ENCODE measurements around the gene ALS2CL. TPM values are rescaled to one million over a fixed set of nuclear protein-coding genes. Genes with fewer than 3 reads are reported as not detected.

The ALS2CL gene
- total and polyA plus RNA-seq, 2 donors (not counting 3 experiments of a cell fraction or from before 2014, with no cell fraction given), result 7.8 to 10.1 TPM

DNA sequence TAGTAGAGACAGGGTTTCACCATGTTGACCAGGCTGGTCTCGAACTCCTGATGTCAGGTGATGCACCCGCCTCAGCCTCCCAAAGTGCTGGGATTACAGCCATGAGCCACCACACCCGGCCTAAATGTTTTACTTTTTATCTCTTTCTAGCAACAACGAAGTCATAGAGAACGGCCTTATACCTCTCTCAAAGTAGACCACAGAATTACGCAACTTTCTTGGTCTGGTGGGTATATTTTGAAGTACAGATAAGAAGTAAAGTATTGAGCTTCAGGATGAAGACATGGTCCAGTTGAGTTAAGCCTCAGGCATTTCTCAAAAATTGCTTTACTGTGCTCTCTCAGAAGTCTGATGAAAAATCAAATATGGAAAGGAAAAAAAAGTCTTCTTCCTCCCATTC is 50.5 kb downstream of the ALS2CL start:
- dilution Hi-C loops (cut with MboI; ENCODE audit: extremely low pct_ligation_motif_present, low sequenced_read_pairs) (no loop called here), intact Hi-C loops (cut with micrococcal nuclease) (no loop called here)
- no peaks in the 10 kb centered on the region for H3K9me1 ChIP-seq (replicated peaks; ENCODE audit: control insufficient read depth, extremely low read depth, insufficient read depth, low read length)
- DNase-seq (ENCODE audit: low read depth, low spot score) (no peak), FAIRE-seq (no peak)
- no peaks in the 10 kb centered on the region for H3K9me3 ChIP-seq (replicated peaks; ENCODE audit: control insufficient read depth, insufficient read depth, low read length)
- ChIA-PET CTCF (interaction anchor here (1.6 kb wide), 1 partner anchor 13 kb away, joined by 4 read pairs; no protein-coding TSS in a partner anchor), POLR2A (no interaction called here)
- TF ChIP-seq, protein P1, sequence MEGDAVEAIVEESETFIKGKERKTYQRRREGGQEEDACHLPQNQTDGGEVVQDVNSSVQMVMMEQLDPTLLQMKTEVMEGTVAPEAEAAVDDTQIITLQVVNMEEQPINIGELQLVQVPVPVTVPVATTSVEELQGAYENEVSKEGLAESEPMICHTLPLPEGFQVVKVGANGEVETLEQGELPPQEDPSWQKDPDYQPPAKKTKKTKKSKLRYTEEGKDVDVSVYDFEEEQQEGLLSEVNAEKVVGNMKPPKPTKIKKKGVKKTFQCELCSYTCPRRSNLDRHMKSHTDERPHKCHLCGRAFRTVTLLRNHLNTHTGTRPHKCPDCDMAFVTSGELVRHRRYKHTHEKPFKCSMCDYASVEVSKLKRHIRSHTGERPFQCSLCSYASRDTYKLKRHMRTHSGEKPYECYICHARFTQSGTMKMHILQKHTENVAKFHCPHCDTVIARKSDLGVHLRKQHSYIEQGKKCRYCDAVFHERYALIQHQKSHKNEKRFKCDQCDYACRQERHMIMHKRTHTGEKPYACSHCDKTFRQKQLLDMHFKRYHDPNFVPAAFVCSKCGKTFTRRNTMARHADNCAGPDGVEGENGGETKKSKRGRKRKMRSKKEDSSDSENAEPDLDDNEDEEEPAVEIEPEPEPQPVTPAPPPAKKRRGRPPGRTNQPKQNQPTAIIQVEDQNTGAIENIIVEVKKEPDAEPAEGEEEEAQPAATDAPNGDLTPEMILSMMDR (IDR thresholded peaks at IDR 0.05; ENCODE audit: extremely low read depth in 1 of 2, insufficient read depth in 1 of 2, low read depth in 1 of 2, low read length in 2 of 2), result no peak
- TF ChIP-seq, protein P2, sequence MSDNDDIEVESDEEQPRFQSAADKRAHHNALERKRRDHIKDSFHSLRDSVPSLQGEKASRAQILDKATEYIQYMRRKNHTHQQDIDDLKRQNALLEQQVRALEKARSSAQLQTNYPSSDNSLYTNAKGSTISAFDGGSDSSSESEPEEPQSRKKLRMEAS (IDR thresholded peaks at IDR 0.05; ENCODE audit: insufficient read depth, insufficient read length), result no peak
- TF ChIP-seq FOS (IDR thresholded peaks at IDR 0.05; ENCODE audit: borderline replicate concordance, insufficient read depth, low read length) (no peak), JUN (IDR thresholded peaks at IDR 0.05; ENCODE audit: borderline replicate concordance, insufficient read depth, insufficient read length, low read depth) (no peak), EZH2 (IDR thresholded peaks at IDR 0.05; ENCODE audit: borderline replicate concordance, low read depth, low read length, severe bottlenecking) (no peak)
- H3K4me3 ChIP-seq (replicated peaks in 1 of 3; ENCODE audit: insufficient read depth in 1 of 3, low read depth in 1 of 3, low read length in 3 of 3), result no peak overlapping the region
- H3K79me2 ChIP-seq (ENCODE audit: control insufficient read depth, insufficient read depth, low read length), result no peaks in the 10 kb centered on the region
- H3K4me1 ChIP-seq (ENCODE audit: control insufficient read depth, extremely low read depth, insufficient read depth, low read length), result no peaks in the 10 kb centered on the region
- no peak overlapping the region for H2AFZ ChIP-seq (ENCODE audit: low read depth, low read length)
- H3K36me3 ChIP-seq (ENCODE audit: control insufficient read depth in 2 of 2, extremely low read depth in 1 of 2, insufficient read depth in 2 of 2, low read length in 2 of 2), result no peaks in the 10 kb centered on the region
- H4K20me1 ChIP-seq (replicated peaks; ENCODE audit: control insufficient read depth, extremely low read depth, insufficient read depth, low read length), result no peaks in the 10 kb centered on the region
- no peak overlapping the region for H3K27ac ChIP-seq (ENCODE audit: insufficient read depth, low read depth, low read length)
- H3K4me2 ChIP-seq (ENCODE audit: insufficient read depth, low read length), result no peak overlapping the region
- peaks cover 8 to 13% of the 10 kb centered on the region in 2 experiments for H3K27me3 ChIP-seq (ENCODE audit: control insufficient read depth in 2 of 2, insufficient read depth in 2 of 2, low read length in 2 of 2)
- no TSS peak for BruUV-seq (replicated peaks)
- no peak overlapping the region for H3K9ac ChIP-seq (replicated peaks; ENCODE audit: extremely low read depth, insufficient read depth, low read length)

DNA sequence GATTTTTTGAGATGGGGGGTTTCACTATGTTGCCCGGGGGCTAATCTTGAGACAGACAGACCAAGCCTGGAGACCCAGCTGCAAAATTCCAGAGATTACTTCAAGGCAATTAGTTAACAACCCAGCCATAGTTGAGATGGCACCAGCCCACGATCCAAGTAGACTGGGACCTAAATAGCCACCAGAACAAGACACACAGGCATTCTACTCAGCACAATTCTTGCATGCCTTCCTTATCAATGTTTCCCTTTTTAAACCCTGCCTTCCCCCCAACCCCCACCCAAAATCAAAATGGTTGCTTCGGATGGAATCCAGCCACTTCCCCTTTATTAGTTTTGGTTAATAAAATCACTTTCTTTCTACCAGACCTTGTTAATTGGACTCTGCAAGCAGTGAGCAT is 52.6 kb downstream of the ALS2CL start:
- Histone ChIP-seq H3K4me2 (ENCODE audit: insufficient read depth, low read length) (no peak overlapping the region), H4K20me1 (replicated peaks; ENCODE audit: control insufficient read depth, extremely low read depth, insufficient read depth, low read length) (no peaks in the 10 kb centered on the region), H3K4me1 (ENCODE audit: control insufficient read depth, extremely low read depth, insufficient read depth, low read length) (no peaks in the 10 kb centered on the region), H3K9me3 (replicated peaks; ENCODE audit: control insufficient read depth, insufficient read depth, low read length) (no peaks in the 10 kb centered on the region), H3K4me3 (replicated peaks in 1 of 3; ENCODE audit: insufficient read depth in 1 of 3, low read depth in 1 of 3, low read length in 3 of 3) (no peak overlapping the region), H3K27me3 (ENCODE audit: control insufficient read depth in 2 of 2, insufficient read depth in 2 of 2, low read length in 2 of 2) (peaks cover 10% of the 10 kb centered on the region in 2 experiments), H3K36me3 (ENCODE audit: control insufficient read depth in 2 of 2, extremely low read depth in 1 of 2, insufficient read depth in 2 of 2, low read length in 2 of 2) (no peaks in the 10 kb centered on the region), H3K9ac (replicated peaks; ENCODE audit: extremely low read depth, insufficient read depth, low read length) (no peak overlapping the region), H3K9me1 (replicated peaks; ENCODE audit: control insufficient read depth, extremely low read depth, insufficient read depth, low read length) (no peaks in the 10 kb centered on the region), H3K79me2 (ENCODE audit: control insufficient read depth, insufficient read depth, low read length) (no peaks in the 10 kb centered on the region), H3K27ac (ENCODE audit: insufficient read depth, low read depth, low read length) (no peak overlapping the region), H2AFZ (ENCODE audit: low read depth, low read length) (no peak overlapping the region)
- FAIRE-seq (no peak), DNase-seq (ENCODE audit: low read depth, low spot score) (no peak)
- no TSS peak for BruUV-seq (replicated peaks)
- intact Hi-C loops (cut with micrococcal nuclease) (no loop called here), dilution Hi-C loops (cut with MboI; ENCODE audit: extremely low pct_ligation_motif_present, low sequenced_read_pairs) (no loop called here)
- CTCF ChIA-PET, result interaction anchor here (0.6 to 1.6 kb wide), 5 partner anchors 11 to 668 kb away, joined by 3 to 7 read pairs (median 3); no protein-coding TSS in a partner anchor
- POLR2A ChIA-PET, result no interaction called here
- TF ChIP-seq, protein P1 (IDR thresholded peaks at IDR 0.05; ENCODE audit: extremely low read depth in 1 of 2, insufficient read depth in 1 of 2, low read depth in 1 of 2, low read length in 2 of 2), result no peak
- TF ChIP-seq EZH2 (IDR thresholded peaks at IDR 0.05; ENCODE audit: borderline replicate concordance, low read depth, low read length, severe bottlenecking), result no peak
- TF ChIP-seq GATA2 (IDR thresholded peaks at IDR 0.05; ENCODE audit: insufficient read depth, insufficient read length, low read depth, low read length), result no peak
- TF ChIP-seq JUN (IDR thresholded peaks at IDR 0.05; ENCODE audit: borderline replicate concordance, insufficient read depth, insufficient read length, low read depth), result no peak
- no peak for TF ChIP-seq POLR2A (IDR thresholded peaks at IDR 0.05; ENCODE audit: low read depth, low read length)
- TF ChIP-seq MYC (IDR thresholded peaks at IDR 0.05; ENCODE audit: low read depth, low read length), result no peak
- no peak for TF ChIP-seq POLR2AphosphoS5 (IDR thresholded peaks at IDR 0.05; ENCODE audit: insufficient read depth, low read depth, low read length)
- TF ChIP-seq FOS (IDR thresholded peaks at IDR 0.05; ENCODE audit: borderline replicate concordance, insufficient read depth, low read length), result no peak
- TF ChIP-seq, protein P2 (IDR thresholded peaks at IDR 0.05; ENCODE audit: insufficient read depth, insufficient read length), result no peak

Measured in endothelial cell of umbilical vein (primary cell).